DMS153 treated with DMSO at 0.1 percent for 48 hours (cell line): Measurements from ENCODE around the gene KLB.
"Not testable (repeated sequence)": the region's sequence is repeated elsewhere in the genome, so short reads cannot be mapped to it uniquely, and the experiment has no call there.

ENCODE experiments used
- DNase-seq: peaks from one replicate; lab custom pipeline; 2025; ENCODE audit not compliant: unreplicated experiment; lab: John Stamatoyannopoulos, UW

Gene KLB

GRCh38 chr4:39406763-39407583 is at the start of gene KLB:
Gene KLB, plus strand, starts transcription at chr4:39406930. Its CDS starts 20 bp downstream, at chr4:39406950.
- DNase-seq: no peak

- no peak for DNase-seq
Observed at GRCh38 chr4:39357002-39357401, 49.7 kb upstream of the KLB start.

- DNase-seq: not testable (repeated sequence)
Observed at GRCh38 chr4:39360611-39361010, 46.1 kb upstream of the KLB start.

DNA sequence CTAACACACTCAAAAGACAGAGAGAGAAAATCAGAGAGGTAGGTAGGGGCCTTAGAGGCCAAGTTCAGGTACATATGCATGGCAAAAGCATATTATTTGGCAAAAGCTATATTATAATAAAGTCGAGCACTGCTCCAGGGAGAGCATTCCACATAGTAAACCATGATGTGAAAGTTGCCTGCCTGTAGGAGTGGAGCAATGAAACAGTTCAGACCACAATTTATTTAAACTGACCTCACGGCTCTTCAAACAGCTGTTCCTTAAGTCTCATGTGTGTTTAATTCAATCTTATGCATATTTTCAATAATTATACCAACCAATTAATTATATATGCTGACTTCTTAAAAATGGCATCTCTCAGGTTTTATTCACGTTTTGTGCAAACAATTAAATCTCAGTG is 43.9 kb upstream of the KLB start:
- no peak for DNase-seq

DNA sequence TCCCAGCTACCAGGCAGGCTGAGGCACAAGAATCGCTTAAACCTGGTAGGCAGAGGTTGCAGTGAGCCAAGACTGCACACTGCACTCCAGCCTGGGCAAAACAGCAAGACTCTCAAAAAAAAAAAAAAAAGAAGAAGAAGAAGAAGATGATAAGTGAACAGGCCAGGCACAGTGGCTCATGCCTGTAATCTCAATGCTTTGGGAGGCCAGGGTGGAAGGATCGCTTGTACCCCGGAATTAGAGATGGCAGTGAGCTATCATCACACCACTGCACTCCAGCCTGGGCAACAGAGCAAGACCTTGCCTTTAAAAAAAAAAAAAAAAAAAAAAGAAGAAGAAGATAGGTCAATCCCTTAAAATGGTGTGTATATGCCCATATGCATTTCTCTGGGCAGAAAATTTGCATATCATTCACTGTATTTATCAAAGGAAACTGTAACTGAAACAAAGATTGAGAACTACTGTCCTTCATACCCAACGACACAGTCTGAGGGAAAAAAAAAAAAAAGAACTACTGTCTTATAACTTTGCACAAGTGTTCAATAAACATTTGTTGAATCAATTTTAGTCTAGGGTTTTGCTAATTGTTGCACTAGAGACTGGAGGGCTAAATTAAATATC is 42.8 kb upstream of the KLB start:
- no peak for DNase-seq

- DNase-seq: no peak
Observed at GRCh38 chr4:39365360-39365759, 41.4 kb upstream of the KLB start.

DNA sequence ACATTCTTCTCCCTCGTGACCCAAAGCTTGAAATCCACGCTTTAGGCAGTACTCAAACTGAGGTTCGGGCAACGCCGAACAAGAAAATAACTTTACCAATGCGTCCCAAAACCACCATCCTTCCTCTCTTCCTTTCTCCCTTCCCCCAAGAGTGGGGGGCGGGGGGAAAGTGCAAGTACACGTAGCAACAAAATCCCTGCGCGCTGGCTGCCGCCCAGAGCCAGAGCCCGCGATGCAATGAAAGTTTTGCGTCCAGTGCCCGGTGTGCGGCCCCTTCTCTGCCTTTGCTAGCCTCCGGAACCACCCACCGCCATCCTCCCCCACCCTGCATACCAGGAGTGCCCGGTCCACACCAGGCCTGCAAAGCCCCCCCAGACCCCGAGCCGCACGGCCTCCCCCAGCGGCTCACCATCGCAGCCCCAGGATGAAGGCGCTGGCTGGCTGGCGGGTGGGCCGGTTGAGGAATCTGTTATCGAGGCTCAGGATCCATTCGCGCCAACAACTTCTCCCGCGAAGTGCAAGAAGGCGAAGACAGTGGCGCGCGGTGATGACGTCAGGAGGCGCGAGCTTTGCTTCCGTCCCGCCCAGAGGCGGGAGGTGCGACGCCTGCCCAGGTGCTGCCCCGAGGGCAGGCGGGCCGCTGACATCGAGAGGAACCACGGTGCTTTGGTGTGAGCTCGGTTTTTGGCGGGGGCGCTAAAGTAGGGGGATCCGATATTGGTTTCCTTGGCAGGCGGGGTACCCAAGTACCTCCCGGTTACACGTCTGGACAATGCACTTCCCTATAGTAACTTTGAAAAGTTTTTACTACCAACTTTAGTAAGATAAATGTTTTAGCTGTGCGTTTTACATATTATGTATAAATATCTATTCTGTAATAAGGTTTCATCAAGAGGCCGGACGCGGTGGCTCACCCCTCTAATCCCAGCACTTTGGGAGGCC is 40.6 kb upstream of the KLB start, which contains the start of gene RFC1:
Gene RFC1, minus strand, starts transcription at position 533 of the 942 bp plus-strand sequence. Its CDS starts 121 bp downstream, at position 412.
- peak; percentile 25 for DNase-seq

DNA sequence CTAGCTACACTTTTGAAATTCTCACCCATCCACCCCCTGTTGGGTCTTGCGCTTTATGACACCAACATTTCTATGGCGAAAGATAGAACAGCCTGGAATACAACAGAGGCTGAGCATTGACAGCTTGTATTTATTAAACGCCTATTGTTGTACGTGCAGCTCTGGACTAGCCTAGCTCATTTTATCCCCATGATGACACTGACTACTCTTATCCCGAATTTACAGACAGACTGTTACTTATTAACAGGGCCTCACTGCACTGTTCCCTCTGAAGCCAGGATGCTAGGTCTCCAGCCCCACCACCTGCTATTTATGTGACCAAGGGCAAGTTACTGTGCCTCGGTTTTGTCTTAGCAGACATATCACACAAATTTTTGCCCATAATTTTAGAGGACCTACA is 39.6 kb upstream of the KLB start:
- DNase-seq: no peak

- no peak for DNase-seq
Observed at GRCh38 chr4:39369301-39369700, 37.4 kb upstream of the KLB start.

GRCh38 chr4:39371209-39371608 is 35.5 kb upstream of the KLB start:
- DNase-seq: not testable (repeated sequence)

- no peak for DNase-seq
Observed at GRCh38 chr4:39375478-39375877, 31.3 kb upstream of the KLB start.

- DNase-seq: no peak
Observed at GRCh38 chr4:39383690-39384089, 23.0 kb upstream of the KLB start.

DNA sequence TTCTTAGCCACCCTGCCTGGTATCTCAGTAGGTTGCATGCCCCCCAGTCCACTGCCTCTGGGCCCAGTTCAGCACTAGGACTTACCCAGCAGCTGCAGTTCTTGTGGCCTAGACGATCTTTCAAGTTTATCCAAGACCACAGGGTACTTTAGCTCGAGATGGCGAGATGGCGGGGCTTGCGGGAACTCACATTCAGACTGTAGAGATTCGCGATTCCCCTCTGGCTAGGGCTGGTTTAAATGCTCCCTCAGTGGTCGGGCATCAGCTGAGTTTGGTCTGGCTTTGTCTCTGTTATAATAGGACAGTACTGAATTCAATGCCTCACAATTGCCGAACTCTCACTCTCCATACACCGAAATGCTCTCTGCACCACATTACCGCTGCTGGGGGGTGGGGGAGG is 22.2 kb upstream of the KLB start:
- DNase-seq: no peak

DNA sequence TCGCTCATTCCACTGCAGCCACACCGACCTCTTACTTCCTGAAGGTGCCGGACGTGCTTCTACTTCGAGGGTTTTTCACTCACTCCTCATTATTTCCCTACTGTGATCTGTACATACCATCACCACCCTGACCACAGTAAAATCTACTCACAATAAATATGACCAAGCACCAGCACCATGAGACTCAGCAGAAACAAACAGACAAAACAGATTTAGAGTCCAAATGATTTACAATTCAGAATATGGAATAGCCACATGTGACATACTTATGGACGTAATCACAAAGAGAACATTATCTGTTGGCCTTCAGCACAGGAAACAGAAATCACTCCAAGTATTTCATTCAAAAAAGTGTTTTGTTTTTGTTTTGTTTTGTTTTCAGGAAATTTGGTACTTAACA is 16.1 kb upstream of the KLB start:
- no peak for DNase-seq

GRCh38 chr4:39394706-39395105 is 12.0 kb upstream of the KLB start:
- no peak for DNase-seq

- not testable (repeated sequence) for DNase-seq
Observed at GRCh38 chr4:39401640-39402039, 5.1 kb upstream of the KLB start.

- no peak for DNase-seq
Observed at GRCh38 chr4:39407584-39407885, 805 bp downstream of the KLB start.

DNA sequence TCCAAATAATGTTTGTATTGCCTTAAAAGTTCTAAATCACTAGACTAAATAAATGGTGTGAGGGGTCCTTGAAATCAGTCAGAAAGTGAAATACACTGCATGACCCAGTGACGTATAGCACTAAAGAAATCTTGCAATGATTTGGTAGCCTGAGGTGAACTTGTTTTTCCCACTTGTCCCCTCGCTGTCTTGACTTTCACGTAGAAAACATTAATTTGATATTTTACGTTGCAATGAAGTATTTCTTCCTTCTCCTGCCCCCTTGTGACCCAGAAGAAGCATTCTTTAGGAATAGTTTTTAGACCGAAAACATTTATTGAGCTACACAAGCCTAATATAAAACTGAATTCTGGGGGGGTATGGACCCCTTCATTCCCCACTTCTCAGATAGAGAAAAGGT is 3.7 kb downstream of the KLB start:
- DNase-seq: no peak

- not testable (repeated sequence) for DNase-seq
Observed at GRCh38 chr4:39411561-39411960, 4.8 kb downstream of the KLB start.

GRCh38 chr4:39415678-39416283 is 9.1 kb downstream of the KLB start:
- DNase-seq: no peak

- no peak for DNase-seq
Observed at GRCh38 chr4:39422247-39422646, 15.5 kb downstream of the KLB start.
